Measurements from ENCODE around the gene CBFA2T2.

CBFA2T2 gene

GRCh38 chr20:33594743-33595142, 104.8 kb downstream of the CBFA2T2 start:
- Histone ChIP-seq H3K27me3 (ENCODE audit: insufficient read depth, low read length, poor library complexity, severe bottlenecking) (no peaks in the 10 kb centered on the region), H3K4me2 (ENCODE audit: low read depth, low read length, poor library complexity, severe bottlenecking) (no peak overlapping the region), H3F3A (ENCODE audit: low read depth) (no peaks in the 10 kb centered on the region), H2AFZ (ENCODE audit: low read length) (no peak overlapping the region), H3K79me2 (ENCODE audit: insufficient read depth, low read length) (no peaks in the 10 kb centered on the region), H3K9me2 (replicated peaks; ENCODE audit: low read depth, low read length) (no peaks in the 10 kb centered on the region), H3K9me3 (ENCODE audit: insufficient read depth, low read depth, low read length) (no peaks in the 10 kb centered on the region), H4K20me1 (ENCODE audit: insufficient read depth, low read length, poor library complexity, severe bottlenecking) (no peaks in the 10 kb centered on the region), H3K4me3 (ENCODE audit: low read length, poor library complexity, severe bottlenecking) (no peak overlapping the region), H3K36me3 (ENCODE audit: insufficient read depth, low read length) (peaks cover 3% of the 10 kb centered on the region; the same call in 1 of the 2 replicates), H3K9ac (ENCODE audit: low read depth, low read length, poor library complexity, severe bottlenecking) (no peak overlapping the region), H3K4me1 (ENCODE audit: insufficient read depth, low read length, poor library complexity, severe bottlenecking) (no peaks in the 10 kb centered on the region)
- TF ChIP-seq EZH2phosphoT487 (IDR thresholded peaks at IDR 0.05; ENCODE audit: borderline replicate concordance) = no peak
- TF ChIP-seq CTCF (conservative IDR thresholded peaks at IDR 0.05; ENCODE audit: low read length) = no peak

GRCh38 chr20:33600414-33600813, 110.5 kb downstream of the CBFA2T2 start:
- Histone ChIP-seq H4K20me1 (ENCODE audit: insufficient read depth, low read length, poor library complexity, severe bottlenecking) (no peaks in the 10 kb centered on the region), H3K4me3 (ENCODE audit: low read length, poor library complexity, severe bottlenecking) (no peak overlapping the region), H3K4me2 (ENCODE audit: low read depth, low read length, poor library complexity, severe bottlenecking) (no peak overlapping the region), H3K79me2 (ENCODE audit: insufficient read depth, low read length) (no peaks in the 10 kb centered on the region), H3K9me2 (replicated peaks; ENCODE audit: low read depth, low read length) (no peaks in the 10 kb centered on the region), H3K9ac (ENCODE audit: low read depth, low read length, poor library complexity, severe bottlenecking) (no peak overlapping the region), H3K27me3 (ENCODE audit: insufficient read depth, low read length, poor library complexity, severe bottlenecking) (no peaks in the 10 kb centered on the region), H3K9me3 (ENCODE audit: insufficient read depth, low read depth, low read length) (no peaks in the 10 kb centered on the region), H3K36me3 (ENCODE audit: insufficient read depth, low read length) (peaks cover 3% of the 10 kb centered on the region; the same call in 1 of the 2 replicates), H3F3A (ENCODE audit: low read depth) (no peaks in the 10 kb centered on the region), H3K4me1 (ENCODE audit: insufficient read depth, low read length, poor library complexity, severe bottlenecking) (peaks cover 10% of the 10 kb centered on the region), H2AFZ (ENCODE audit: low read length) (no peak overlapping the region)
- no peak for TF ChIP-seq EZH2phosphoT487 (IDR thresholded peaks at IDR 0.05; ENCODE audit: borderline replicate concordance)
- TF ChIP-seq CTCF (conservative IDR thresholded peaks at IDR 0.05; ENCODE audit: low read length) = 0 out of 2 replicates have a peak, but pooled peaks have one; percentile 10

GRCh38 chr20:33600981-33601380, 111.1 kb downstream of the CBFA2T2 start:
- Histone ChIP-seq H4K20me1 (ENCODE audit: insufficient read depth, low read length, poor library complexity, severe bottlenecking) (no peaks in the 10 kb centered on the region), H3K27me3 (ENCODE audit: insufficient read depth, low read length, poor library complexity, severe bottlenecking) (no peaks in the 10 kb centered on the region), H3K36me3 (ENCODE audit: insufficient read depth, low read length) (peaks cover 3% of the 10 kb centered on the region; the same call in 1 of the 2 replicates)

More at GRCh38 chr20:33600981-33601380, 111.1 kb downstream of the CBFA2T2 start:
- Histone ChIP-seq H3F3A (ENCODE audit: low read depth) (no peaks in the 10 kb centered on the region), H3K4me2 (ENCODE audit: low read depth, low read length, poor library complexity, severe bottlenecking) (no peak overlapping the region), H2AFZ (ENCODE audit: low read length) (no peak overlapping the region), H3K79me2 (ENCODE audit: insufficient read depth, low read length) (no peaks in the 10 kb centered on the region), H3K9ac (ENCODE audit: low read depth, low read length, poor library complexity, severe bottlenecking) (no peak overlapping the region), H3K9me3 (ENCODE audit: insufficient read depth, low read depth, low read length) (no peaks in the 10 kb centered on the region), H3K4me3 (ENCODE audit: low read length, poor library complexity, severe bottlenecking) (no peak overlapping the region), H3K4me1 (ENCODE audit: insufficient read depth, low read length, poor library complexity, severe bottlenecking) (peaks cover 10% of the 10 kb centered on the region), H3K9me2 (replicated peaks; ENCODE audit: low read depth, low read length) (no peaks in the 10 kb centered on the region)
- TF ChIP-seq CTCF (conservative IDR thresholded peaks at IDR 0.05; ENCODE audit: low read length) = no peak
- no peak for TF ChIP-seq EZH2phosphoT487 (IDR thresholded peaks at IDR 0.05; ENCODE audit: borderline replicate concordance)

Data from Loucy (cell line).